DOHH2 (cell line): ENCODE data around the gene P3H2.

Source experiments
- CTCF ChIP-seq: fragments of 200-600 bp; sonication (generic); IDR thresholded peaks from one replicate; pipeline ENCODE4 v1.5.1; 2014; ENCODE audit warnings: antibody characterized with exemption, mild to moderate bottlenecking, low read depth, low read length; ENCODE audit not compliant: poor library complexity, severe bottlenecking
- EZH2phosphoT487 ChIP-seq: fragments of 200-600 bp; sonication (generic); IDR thresholded peaks from 2 replicates; pipeline ENCODE4 v1.6.1; 2017; ENCODE audit warnings: borderline replicate concordance, mild to moderate bottlenecking, antibody characterized with exemption, low read length, moderate library complexity, mixed read lengths

DNA sequence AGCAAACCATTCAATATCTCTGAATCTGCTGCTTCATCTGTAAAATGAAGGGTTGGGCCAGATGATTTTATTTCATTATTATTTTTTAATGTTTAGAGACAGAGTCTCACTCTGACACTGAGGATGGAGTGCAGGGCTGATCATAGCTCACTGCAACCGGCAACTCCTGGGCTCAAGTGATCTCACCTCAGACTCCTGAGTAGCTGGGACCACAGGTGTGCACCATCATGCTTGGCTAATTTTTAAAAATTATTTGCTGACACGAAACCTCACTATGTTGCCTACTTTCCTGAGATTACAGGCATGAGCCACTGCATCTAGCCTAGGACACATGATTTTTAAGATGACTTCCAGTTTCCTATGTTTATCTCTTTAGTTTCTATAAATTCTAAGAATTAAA, 105.8 kb downstream of the P3H2 start:
- TF ChIP-seq CTCF (no peak), EZH2phosphoT487 (no peak)
